Endothelial cell (in vitro differentiated cells): ENCODE data around the gene GATD1. TPM values are rescaled to one million over a fixed set of nuclear protein-coding genes. Genes with fewer than 3 reads are reported as not detected.

Experiments
- DNase-seq: peaks from one replicate; pipeline ENCODE4 v3.0.0; 2021; ENCODE audit warnings: low spot score
- H3K27ac Mint-ChIP-seq: one replicate; pipeline ENCODE4 v1.8.0; 2021; ENCODE audit warnings: mixed read lengths, inconsistent platforms; ENCODE audit not compliant: unreplicated experiment
- H3K27me3 Mint-ChIP-seq: one replicate; pipeline ENCODE4 v1.8.0; 2021; ENCODE audit warnings: mild to moderate bottlenecking, moderate library complexity, mixed read lengths, inconsistent platforms; ENCODE audit not compliant: unreplicated experiment
- H3K36me3 Mint-ChIP-seq: one replicate; pipeline ENCODE4 v1.8.0; 2021; ENCODE audit warnings: mild to moderate bottlenecking, low read depth, mixed read lengths, inconsistent platforms; ENCODE audit not compliant: unreplicated experiment
- H3K4me1 Mint-ChIP-seq: one replicate; pipeline ENCODE4 v1.8.0; 2021; ENCODE audit warnings: mild to moderate bottlenecking, mixed read lengths, inconsistent platforms; ENCODE audit not compliant: unreplicated experiment
- H3K4me3 Mint-ChIP-seq: one replicate; pipeline ENCODE4 v1.8.0; 2021; ENCODE audit warnings: mild to moderate bottlenecking, mixed read lengths, inconsistent platforms; ENCODE audit not compliant: unreplicated experiment
- H3K9me3 Mint-ChIP-seq: one replicate; pipeline ENCODE4 v1.8.0; 2021; ENCODE audit warnings: mixed read lengths, inconsistent platforms; ENCODE audit not compliant: unreplicated experiment
- total RNA-seq: library from RNA; stranded (reverse); fragmentation: NEBNext Ultra II Directional; extraction: Animal tissue kit (Norgen Biotek cat#: 25700); gene quantifications from one replicate; pipeline ENCODE4 v1.2.1, GENCODE V29; 2021; ENCODE audit not compliant: unreplicated experiment
- TF ChIP-seq, protein P1 (sequence below): fragments of 200-600 bp; sonication (generic); IDR thresholded peaks from one replicate; pipeline ENCODE4 v1.5.0; 2021; ENCODE audit warnings: antibody characterized with exemption; ENCODE audit not compliant: unreplicated experiment

GATD1 gene
- total RNA-seq, 1 donor from 2014 or later = 36.5 TPM

DNA sequence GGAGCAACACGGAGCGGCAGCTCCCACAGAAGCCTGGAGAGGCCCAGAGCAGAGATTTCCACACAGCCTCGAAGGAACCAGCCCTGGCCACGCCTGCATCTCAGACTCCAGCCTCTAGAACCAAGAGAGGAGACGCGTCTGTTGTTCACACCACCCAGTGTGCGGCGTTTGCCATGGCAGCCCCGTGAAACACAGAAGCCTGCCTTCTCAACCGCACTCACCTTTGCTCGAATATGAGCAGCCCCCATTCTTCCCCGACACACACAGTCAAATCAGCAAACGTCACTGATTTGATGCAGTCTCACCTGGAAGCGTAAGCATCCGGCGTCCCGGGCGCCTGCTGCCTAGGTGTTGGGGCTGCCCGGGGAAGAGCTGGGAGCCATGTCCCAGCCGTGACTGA lies 44.2 kb downstream of the GATD1 start:
- Mint-ChIP-seq H3K4me3 (no peak overlapping the region), H3K27ac (no peak overlapping the region), H3K36me3 (no peaks in the 10 kb centered on the region), H3K9me3 (no peaks in the 10 kb centered on the region), H3K27me3 (peaks cover 5% of the 10 kb centered on the region), H3K4me1 (peaks cover 3% of the 10 kb centered on the region)
- TF ChIP-seq, protein P1, sequence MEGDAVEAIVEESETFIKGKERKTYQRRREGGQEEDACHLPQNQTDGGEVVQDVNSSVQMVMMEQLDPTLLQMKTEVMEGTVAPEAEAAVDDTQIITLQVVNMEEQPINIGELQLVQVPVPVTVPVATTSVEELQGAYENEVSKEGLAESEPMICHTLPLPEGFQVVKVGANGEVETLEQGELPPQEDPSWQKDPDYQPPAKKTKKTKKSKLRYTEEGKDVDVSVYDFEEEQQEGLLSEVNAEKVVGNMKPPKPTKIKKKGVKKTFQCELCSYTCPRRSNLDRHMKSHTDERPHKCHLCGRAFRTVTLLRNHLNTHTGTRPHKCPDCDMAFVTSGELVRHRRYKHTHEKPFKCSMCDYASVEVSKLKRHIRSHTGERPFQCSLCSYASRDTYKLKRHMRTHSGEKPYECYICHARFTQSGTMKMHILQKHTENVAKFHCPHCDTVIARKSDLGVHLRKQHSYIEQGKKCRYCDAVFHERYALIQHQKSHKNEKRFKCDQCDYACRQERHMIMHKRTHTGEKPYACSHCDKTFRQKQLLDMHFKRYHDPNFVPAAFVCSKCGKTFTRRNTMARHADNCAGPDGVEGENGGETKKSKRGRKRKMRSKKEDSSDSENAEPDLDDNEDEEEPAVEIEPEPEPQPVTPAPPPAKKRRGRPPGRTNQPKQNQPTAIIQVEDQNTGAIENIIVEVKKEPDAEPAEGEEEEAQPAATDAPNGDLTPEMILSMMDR = no peak
- no peak for DNase-seq

DNA sequence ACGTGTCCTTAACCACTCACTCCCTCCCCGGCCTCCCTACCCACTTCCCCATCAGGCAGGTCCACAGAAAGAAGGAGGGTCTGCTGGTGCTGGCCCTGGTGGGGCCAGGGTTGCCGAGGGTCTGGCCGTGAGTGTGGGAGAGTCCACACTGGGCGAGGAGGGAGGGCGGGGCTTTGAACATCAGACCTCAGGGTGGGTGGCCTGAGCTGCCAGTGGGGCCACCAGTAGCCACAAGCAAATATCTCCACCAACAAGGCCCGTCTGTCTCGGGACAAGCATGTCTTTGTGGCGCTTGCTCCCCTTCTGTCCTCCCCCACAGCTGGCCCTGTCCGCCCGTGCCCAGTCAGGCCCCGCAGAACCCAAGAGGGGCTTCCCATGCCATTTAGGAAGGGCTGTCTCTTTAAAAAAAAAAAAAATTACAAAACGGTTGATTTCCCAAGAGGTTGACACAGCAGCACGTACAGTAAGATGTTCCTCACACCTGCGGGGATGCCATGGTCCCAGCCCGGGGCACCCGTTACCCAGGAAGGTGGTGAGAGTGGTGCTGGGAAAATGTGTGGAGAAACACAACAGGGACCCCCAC lies 47.7 kb downstream of the GATD1 start:
- H3K9me3 Mint-ChIP-seq = no peaks in the 10 kb centered on the region
- no peak for DNase-seq
- H3K4me1 Mint-ChIP-seq = no peaks in the 10 kb centered on the region
- H3K27ac Mint-ChIP-seq = no peak overlapping the region
- no peak overlapping the region for H3K4me3 Mint-ChIP-seq
- peaks cover 2% of the 10 kb centered on the region for H3K27me3 Mint-ChIP-seq
- H3K36me3 Mint-ChIP-seq = no peaks in the 10 kb centered on the region
- TF ChIP-seq, protein P1 = no peak

DNA sequence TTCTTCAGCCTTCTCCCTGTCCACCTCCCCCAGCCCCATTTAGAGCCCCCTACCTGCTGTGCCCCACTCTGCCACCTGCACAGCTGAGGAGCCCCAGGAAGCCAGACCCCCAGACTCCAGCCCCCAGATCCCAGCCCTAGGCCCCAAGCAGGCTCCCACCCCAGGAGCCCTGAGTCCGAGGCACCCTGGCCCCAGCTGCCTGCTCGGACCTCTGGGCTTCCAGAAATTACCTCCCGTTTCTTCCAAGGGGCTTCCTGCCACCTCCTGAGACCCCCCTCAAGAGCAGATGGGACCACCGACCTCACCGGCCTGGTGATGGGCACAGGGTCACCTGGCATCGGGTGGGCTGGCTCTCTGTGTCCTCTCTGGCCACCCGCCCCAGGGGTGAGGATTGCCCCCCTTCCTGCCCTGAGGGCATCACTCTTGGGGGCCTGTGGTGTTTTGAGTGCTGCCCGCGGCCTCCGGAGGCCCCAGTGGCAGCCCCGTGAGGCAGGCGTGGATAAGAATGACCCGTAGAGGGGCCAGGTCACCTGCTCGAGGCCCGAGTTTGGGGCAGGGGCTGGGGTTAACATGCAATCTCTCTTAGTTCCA lies 48.3 kb downstream of the GATD1 start:
- no peak for DNase-seq
- H3K4me1 Mint-ChIP-seq = no peaks in the 10 kb centered on the region
- no peak overlapping the region for H3K4me3 Mint-ChIP-seq
- no peaks in the 10 kb centered on the region for H3K9me3 Mint-ChIP-seq
- H3K27me3 Mint-ChIP-seq = peaks cover 2% of the 10 kb centered on the region
- no peaks in the 10 kb centered on the region for H3K36me3 Mint-ChIP-seq
- no peak overlapping the region for H3K27ac Mint-ChIP-seq
- TF ChIP-seq, protein P1 = no peak

DNA sequence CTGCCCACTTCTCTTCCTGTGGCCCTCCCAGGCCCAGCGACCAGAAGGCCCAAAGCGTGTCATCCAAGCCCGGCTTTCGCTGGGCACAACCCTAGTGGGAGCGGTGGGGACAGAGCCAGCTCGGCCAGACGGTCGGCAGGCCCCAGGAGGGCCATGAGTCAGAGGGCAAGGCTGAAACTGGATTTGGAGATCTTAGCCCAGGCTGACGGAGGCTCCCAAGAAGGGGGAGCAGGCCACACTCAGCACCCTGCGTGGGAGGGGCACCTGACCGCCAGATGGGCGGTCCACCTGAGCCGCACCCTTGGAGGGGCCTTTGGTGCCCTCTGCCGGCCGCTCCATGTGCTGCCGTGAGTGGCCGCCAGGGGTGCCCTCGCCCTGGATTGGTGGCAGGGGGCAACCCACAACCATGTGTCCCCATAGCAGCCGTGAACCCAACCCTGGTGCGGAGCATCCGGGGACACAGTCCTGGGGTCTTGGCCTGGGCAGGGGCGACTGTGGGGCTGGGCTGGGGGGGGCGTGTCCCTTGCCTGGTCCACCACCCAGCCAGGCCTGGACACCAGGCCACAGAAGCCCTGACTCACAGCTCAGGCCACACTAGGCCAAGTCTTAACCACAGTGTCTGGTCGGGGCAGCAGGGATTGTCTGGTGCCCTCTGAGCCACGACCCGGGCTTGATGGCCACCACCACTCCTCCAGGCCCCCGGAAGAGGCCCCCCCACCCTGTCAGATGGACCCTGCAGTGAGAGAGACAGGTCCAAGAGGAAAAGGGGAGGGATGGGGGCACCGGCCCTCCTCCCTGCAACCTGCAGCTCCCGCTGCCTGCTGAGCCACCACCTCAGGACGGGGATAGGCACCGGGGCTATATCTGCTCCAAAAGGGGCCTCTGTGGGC lies 49.2 kb downstream of the GATD1 start:
- Mint-ChIP-seq H3K36me3 (no peaks in the 10 kb centered on the region), H3K9me3 (no peaks in the 10 kb centered on the region), H3K27ac (no peak overlapping the region), H3K4me3 (no peak overlapping the region), H3K27me3 (peaks cover 6% of the 10 kb centered on the region), H3K4me1 (no peaks in the 10 kb centered on the region)
- TF ChIP-seq, protein P1 = peak; percentile 91
- DNase-seq = peak; percentile 86
